ENCODE measurements around the gene CNOT6.

The CNOT6 gene

GRCh38 chr5:180575571-180575970 lies 81.4 kb downstream of the CNOT6 start:
- in situ Hi-C loops (cut with HindIII; ENCODE audit: low pct_unique_long_range_greater_than_20kb, low sequenced_read_pairs), result no loop called here

GRCh38 chr5:180580681-180581080 lies 86.5 kb downstream of the CNOT6 start:
- no peak for TF ChIP-seq JUND (IDR thresholded peaks at IDR 0.05; ENCODE audit: low read depth)
- DNase-seq (ENCODE audit: low read depth in 1 of 2, low spot score in 1 of 2), result no peak
- in situ Hi-C loops (cut with HindIII; ENCODE audit: low pct_unique_long_range_greater_than_20kb, low sequenced_read_pairs), result no loop called here

More at GRCh38 chr5:180575571-180575970, 81.4 kb downstream of the CNOT6 start:
- TF ChIP-seq JUND (IDR thresholded peaks at IDR 0.05; ENCODE audit: low read depth), result no peak
- DNase-seq (ENCODE audit: low read depth in 1 of 2, low spot score in 1 of 2), result no peak

GRCh38 chr5:180583738-180584137 lies 89.6 kb downstream of the CNOT6 start:
- in situ Hi-C loops (cut with HindIII; ENCODE audit: low pct_unique_long_range_greater_than_20kb, low sequenced_read_pairs), result no loop called here
- DNase-seq (ENCODE audit: low read depth in 1 of 2, low spot score in 1 of 2), result no peak
- TF ChIP-seq JUND (IDR thresholded peaks at IDR 0.05; ENCODE audit: low read depth), result no peak

GRCh38 chr5:180586204-180586603 lies 92.0 kb downstream of the CNOT6 start:
- in situ Hi-C loops (cut with HindIII; ENCODE audit: low pct_unique_long_range_greater_than_20kb, low sequenced_read_pairs), result no loop called here
- no peak for TF ChIP-seq JUND (IDR thresholded peaks at IDR 0.05; ENCODE audit: low read depth)
- DNase-seq (ENCODE audit: low read depth in 1 of 2, low spot score in 1 of 2), result no peak

- in situ Hi-C loops (cut with HindIII; ENCODE audit: low pct_unique_long_range_greater_than_20kb, low sequenced_read_pairs), result no loop called here
- TF ChIP-seq JUND (IDR thresholded peaks at IDR 0.05; ENCODE audit: low read depth), result no peak
- no peak for DNase-seq (ENCODE audit: low read depth in 1 of 2, low spot score in 1 of 2)
These were observed 92.7 kb downstream of the CNOT6 start for GRCh38 chr5:180586870-180587269.

- in situ Hi-C loops (cut with HindIII; ENCODE audit: low pct_unique_long_range_greater_than_20kb, low sequenced_read_pairs), result no loop called here
- no peak for TF ChIP-seq JUND (IDR thresholded peaks at IDR 0.05; ENCODE audit: low read depth)
- DNase-seq (ENCODE audit: low read depth in 1 of 2, low spot score in 1 of 2), result no peak
These were observed 95.8 kb downstream of the CNOT6 start for GRCh38 chr5:180589771-180590542.

GRCh38 chr5:180590543-180591310 lies 96.5 kb downstream of the CNOT6 start:
- in situ Hi-C loops (cut with HindIII; ENCODE audit: low pct_unique_long_range_greater_than_20kb, low sequenced_read_pairs), result no loop called here
- no peak for TF ChIP-seq JUND (IDR thresholded peaks at IDR 0.05; ENCODE audit: low read depth)
- no peak for DNase-seq (ENCODE audit: low read depth in 1 of 2, low spot score in 1 of 2)

GRCh38 chr5:180591311-180591887 lies 97.2 kb downstream of the CNOT6 start, which contains the start of gene SCGB3A1:
SCGB3A1 (minus strand) TSS chr5:180591499; CDS start chr5:180591462, 37 bp downstream.
- in situ Hi-C loops (cut with HindIII; ENCODE audit: low pct_unique_long_range_greater_than_20kb, low sequenced_read_pairs), result no loop called here
- no peak for DNase-seq (ENCODE audit: low read depth in 1 of 2, low spot score in 1 of 2)
- no peak for TF ChIP-seq JUND (IDR thresholded peaks at IDR 0.05; ENCODE audit: low read depth)

GRCh38 chr5:180592176-180592575 lies 98.0 kb downstream of the CNOT6 start:
- DNase-seq (ENCODE audit: low read depth in 1 of 2, low spot score in 1 of 2), result no peak
- in situ Hi-C loops (cut with HindIII; ENCODE audit: low pct_unique_long_range_greater_than_20kb, low sequenced_read_pairs), result no loop called here
- TF ChIP-seq JUND (IDR thresholded peaks at IDR 0.05; ENCODE audit: low read depth), result no peak

GRCh38 chr5:180593446-180594206 lies 99.4 kb downstream of the CNOT6 start:
- in situ Hi-C loops (cut with HindIII; ENCODE audit: low pct_unique_long_range_greater_than_20kb, low sequenced_read_pairs), result no loop called here
- no peak for TF ChIP-seq JUND (IDR thresholded peaks at IDR 0.05; ENCODE audit: low read depth)
- no peak for DNase-seq (ENCODE audit: low read depth in 1 of 2, low spot score in 1 of 2)

- no peak for TF ChIP-seq JUND (IDR thresholded peaks at IDR 0.05; ENCODE audit: low read depth)
- in situ Hi-C loops (cut with HindIII; ENCODE audit: low pct_unique_long_range_greater_than_20kb, low sequenced_read_pairs), result no loop called here
- no peak for DNase-seq (ENCODE audit: low read depth in 1 of 2, low spot score in 1 of 2)
These were observed 100.3 kb downstream of the CNOT6 start for GRCh38 chr5:180594311-180595045.

- in situ Hi-C loops (cut with HindIII; ENCODE audit: low pct_unique_long_range_greater_than_20kb, low sequenced_read_pairs), result no loop called here
- no peak for DNase-seq (ENCODE audit: low read depth in 1 of 2, low spot score in 1 of 2)
- TF ChIP-seq JUND (IDR thresholded peaks at IDR 0.05; ENCODE audit: low read depth), result no peak
These were observed 100.8 kb downstream of the CNOT6 start for GRCh38 chr5:180595046-180595379.

Data from T47D (cell line).